ENCODE results near the gene CHSY3. TPM values are rescaled to one million over a fixed set of nuclear protein-coding genes. Genes with fewer than 3 reads are reported as not detected.

CHSY3 gene
- total RNA-seq, 2 donors from 2014 or later = 1.2 to 2.0 TPM

GRCh38 chr5:130158036-130158435, 253.8 kb downstream of the CHSY3 start:
- TF ChIP-seq CTCF (conservative IDR thresholded peaks at IDR 0.05) = no peak
- 92 to 93% methylated on average over 2 to 3 of the region's 3 CpGs for WGBS, 2 experiments (ENCODE audit: insufficient coverage in 1 of 2, insufficient read length in 1 of 2)
- no peak overlapping the region for H3K9ac ChIP-seq (ENCODE audit: extremely low read depth, low read length, poor library complexity, severe bottlenecking)
- no peak overlapping the region for H3K27ac ChIP-seq (ENCODE audit: low read depth, low read length)
- no peaks in the 10 kb centered on the region for H3K9me3 ChIP-seq (ENCODE audit: control insufficient read depth, low read length)
- no peaks in the 10 kb centered on the region for H3K27me3 ChIP-seq (ENCODE audit: control insufficient read depth, insufficient read depth, low read length, poor library complexity, severe bottlenecking)
- H3K27ac Mint-ChIP-seq = no peak overlapping the region
- H3K4me1 Mint-ChIP-seq = peaks cover 16% of the 10 kb centered on the region
- no peak overlapping the region for H3K4me3 Mint-ChIP-seq
- H3K4me3 ChIP-seq (ENCODE audit: low read length) = no peak overlapping the region
- no peaks in the 10 kb centered on the region for H3K27me3 Mint-ChIP-seq (ENCODE audit: insufficient read depth)
- H3K4me1 ChIP-seq (ENCODE audit: control insufficient read depth, insufficient read depth, low read length) = no peaks in the 10 kb centered on the region
- H3K9me3 Mint-ChIP-seq = no peaks in the 10 kb centered on the region
- H3K36me3 Mint-ChIP-seq (ENCODE audit: low read depth) = no peaks in the 10 kb centered on the region
- no peaks in the 10 kb centered on the region for H3K36me3 ChIP-seq (ENCODE audit: control insufficient read depth, insufficient read depth, low read length)
- no peak for DNase-seq

- TF ChIP-seq CTCF (conservative IDR thresholded peaks at IDR 0.05) = no peak
- no peaks in the 10 kb centered on the region for H3K27me3 Mint-ChIP-seq (ENCODE audit: insufficient read depth)
These were observed 255.7 kb downstream of the CHSY3 start for GRCh38 chr5:130159968-130160367.

GRCh38 chr5:130164966-130165365, 260.7 kb downstream of the CHSY3 start:
- WGBS, 2 experiments (ENCODE audit: insufficient coverage in 1 of 2, insufficient read length in 1 of 2) = 95 to 100% methylated on average over 2 to 3 of the region's 3 CpGs
- H3K4me3 Mint-ChIP-seq = no peak overlapping the region
- Histone ChIP-seq H3K4me1 (ENCODE audit: control insufficient read depth, insufficient read depth, low read length) (no peaks in the 10 kb centered on the region), H3K9ac (ENCODE audit: extremely low read depth, low read length, poor library complexity, severe bottlenecking) (no peak overlapping the region), H3K9me3 (ENCODE audit: control insufficient read depth, low read length) (no peaks in the 10 kb centered on the region), H3K27me3 (ENCODE audit: control insufficient read depth, insufficient read depth, low read length, poor library complexity, severe bottlenecking) (no peaks in the 10 kb centered on the region), H3K36me3 (ENCODE audit: control insufficient read depth, insufficient read depth, low read length) (no peaks in the 10 kb centered on the region), H3K27ac (ENCODE audit: low read depth, low read length) (no peak overlapping the region), H3K4me3 (ENCODE audit: low read length) (no peak overlapping the region)
- no peak for DNase-seq
- H3K9me3 Mint-ChIP-seq = no peaks in the 10 kb centered on the region
- no peak overlapping the region for H3K27ac Mint-ChIP-seq
- no peaks in the 10 kb centered on the region for H3K36me3 Mint-ChIP-seq (ENCODE audit: low read depth)
- no peaks in the 10 kb centered on the region for H3K27me3 Mint-ChIP-seq (ENCODE audit: insufficient read depth)
- TF ChIP-seq CTCF (conservative IDR thresholded peaks at IDR 0.05) = no peak
- H3K4me1 Mint-ChIP-seq = peaks cover 8% of the 10 kb centered on the region

More at GRCh38 chr5:130159968-130160367, 255.7 kb downstream of the CHSY3 start:
- no peak overlapping the region for H3K27ac Mint-ChIP-seq
- H3K4me3 Mint-ChIP-seq = no peak overlapping the region
- H3K9ac ChIP-seq (ENCODE audit: extremely low read depth, low read length, poor library complexity, severe bottlenecking) = no peak overlapping the region
- WGBS, 2 experiments (ENCODE audit: insufficient coverage in 1 of 2, insufficient read length in 1 of 2) = 94 to 97% methylated on average over 3 of the region's 3 CpGs
- no peaks in the 10 kb centered on the region for H3K27me3 ChIP-seq (ENCODE audit: control insufficient read depth, insufficient read depth, low read length, poor library complexity, severe bottlenecking)
- no peaks in the 10 kb centered on the region for H3K36me3 Mint-ChIP-seq (ENCODE audit: low read depth)
- no peaks in the 10 kb centered on the region for H3K36me3 ChIP-seq (ENCODE audit: control insufficient read depth, insufficient read depth, low read length)
- no peaks in the 10 kb centered on the region for H3K9me3 ChIP-seq (ENCODE audit: control insufficient read depth, low read length)
- H3K4me1 ChIP-seq (ENCODE audit: control insufficient read depth, insufficient read depth, low read length) = no peaks in the 10 kb centered on the region
- no peak for DNase-seq
- peaks cover 16% of the 10 kb centered on the region for H3K4me1 Mint-ChIP-seq
- no peak overlapping the region for H3K4me3 ChIP-seq (ENCODE audit: low read length)
- no peak overlapping the region for H3K27ac ChIP-seq (ENCODE audit: low read depth, low read length)
- no peaks in the 10 kb centered on the region for H3K9me3 Mint-ChIP-seq

Measured in endodermal cell (in vitro differentiated cells).